ENCODE data around the gene PDE4B. TPM values are rescaled to one million over a fixed set of nuclear protein-coding genes. Genes with fewer than 3 reads are reported as not detected.

Gene PDE4B
- total and polyA plus RNA-seq, 10 of the 15 experiments (the other 5 are each of a cell fraction or from before 2014, with no cell fraction given): 3.0 to 13.2 (median 5.7) TPM

DNA sequence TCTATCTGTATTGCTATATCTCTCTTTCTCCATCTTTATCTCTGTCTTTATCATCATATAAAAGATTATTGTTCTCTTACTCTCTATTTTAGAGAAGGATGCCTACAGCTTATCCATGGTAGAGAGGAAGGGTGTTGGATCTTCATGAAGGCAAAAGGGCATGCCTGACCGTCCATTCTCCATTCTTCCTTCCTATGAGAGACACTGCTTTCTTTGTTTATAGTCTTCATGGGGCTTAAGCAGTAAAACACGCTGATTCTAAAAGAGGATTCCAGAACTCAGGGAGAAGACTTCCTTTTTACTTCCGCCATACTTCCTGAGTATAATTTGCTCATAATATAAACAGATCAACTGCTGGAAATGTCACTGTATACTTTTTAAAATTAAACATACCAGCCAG lies 44.0 kb downstream of the PDE4B start:
- POLR2A ChIA-PET: no interaction called here

GRCh38 chr1:65840683-65841082 lies 48.0 kb downstream of the PDE4B start:
- Histone ChIP-seq H3K4me3 (no peak overlapping the region), H2AFZ (ENCODE audit: control insufficient read depth, low read depth, low read length) (no peak overlapping the region), H3K36me3 (ENCODE audit: control insufficient read depth in 2 of 2, insufficient read depth in 2 of 2, low read length in 1 of 2) (no peaks in the 10 kb centered on the region), H3K4me1 (ENCODE audit: control insufficient read depth, insufficient read depth, low read length) (no peaks in the 10 kb centered on the region), H4K20me1 (ENCODE audit: control insufficient read depth, insufficient read depth) (no peaks in the 10 kb centered on the region), H3K4me2 (ENCODE audit: control insufficient read depth, insufficient read depth) (no peak overlapping the region), H3K27me3 (replicated peaks in 1 of 2; ENCODE audit: control insufficient read depth in 2 of 2, insufficient read depth in 2 of 2, low read length in 1 of 2) (no peaks in the 10 kb centered on the region), H3K27ac (ENCODE audit: control insufficient read depth, insufficient read depth) (no peak overlapping the region), H3K9me3 (replicated peaks; ENCODE audit: control insufficient read depth, insufficient read depth, low read length) (no peaks in the 10 kb centered on the region), H3K79me2 (ENCODE audit: control insufficient read depth, insufficient read depth, low read length) (no peaks in the 10 kb centered on the region), H3K9ac (ENCODE audit: control insufficient read depth, insufficient read depth, low read length) (no peak overlapping the region)
- ChIA-PET POLR2A (no interaction called here), SMC1A (ENCODE audit: uncharacterized antibody, unreplicated experiment) (no interaction called here), CTCF (no interaction called here), RAD21 (ENCODE audit: unreplicated experiment) (no interaction called here)
- FAIRE-seq (no peak), ATAC-seq (no peak; the same call in 1 of the 3 replicates), DNase-seq (ENCODE audit: low read depth, low spot score) (no peak)
- WGBS (ENCODE audit: insufficient coverage, insufficient replicate concordance, low lambda C conversion rate, missing lambda C conversion rate): 54% methylated on average over 7 of the region's 7 CpGs
- in situ Hi-C loops (cut with MboI) (no loop called here), intact Hi-C loops (cut with micrococcal nuclease; ENCODE audit: unreplicated experiment) (no loop called here)
- TF ChIP-seq KAT2A (conservative IDR thresholded peaks at IDR 0.05; ENCODE audit: control insufficient read depth, low read depth, low read length): no peak
- BruUV-seq (replicated peaks): no TSS peak

More for the DNA sequence above, 44.0 kb downstream of the PDE4B start:
- FAIRE-seq (no peak), ATAC-seq (no peak), DNase-seq (ENCODE audit: low read depth, low spot score) (no peak)
- WGBS (ENCODE audit: insufficient coverage, insufficient replicate concordance, low lambda C conversion rate, missing lambda C conversion rate): 35% methylated on average over 3 of the region's 3 CpGs
- ChIA-PET SMC1A (ENCODE audit: uncharacterized antibody, unreplicated experiment) (interaction anchor here (0.6 kb wide), 1 partner anchor 153 kb away, joined by 3 read pairs; no protein-coding TSS in a partner anchor), RAD21 (ENCODE audit: unreplicated experiment) (no interaction called here), CTCF (interaction anchor here (1.3 kb wide), 1 partner anchor 10 kb away, joined by 3 read pairs; no protein-coding TSS in a partner anchor)
- Histone ChIP-seq H3K36me3 (ENCODE audit: control insufficient read depth in 2 of 2, insufficient read depth in 2 of 2, low read length in 1 of 2) (no peaks in the 10 kb centered on the region), H3K9ac (ENCODE audit: control insufficient read depth, insufficient read depth, low read length) (no peak overlapping the region), H3K27me3 (replicated peaks in 1 of 2; ENCODE audit: control insufficient read depth in 2 of 2, insufficient read depth in 2 of 2, low read length in 1 of 2) (no peaks in the 10 kb centered on the region), H3K4me1 (ENCODE audit: control insufficient read depth, insufficient read depth, low read length) (no peaks in the 10 kb centered on the region), H3K27ac (ENCODE audit: control insufficient read depth, insufficient read depth) (no peak overlapping the region), H3K4me3 (no peak overlapping the region), H3K4me2 (ENCODE audit: control insufficient read depth, insufficient read depth) (no peak overlapping the region), H4K20me1 (ENCODE audit: control insufficient read depth, insufficient read depth) (no peaks in the 10 kb centered on the region), H3K9me3 (replicated peaks; ENCODE audit: control insufficient read depth, insufficient read depth, low read length) (no peaks in the 10 kb centered on the region), H3K79me2 (ENCODE audit: control insufficient read depth, insufficient read depth, low read length) (no peaks in the 10 kb centered on the region), H2AFZ (ENCODE audit: control insufficient read depth, low read depth, low read length) (no peak overlapping the region)
- no TSS peak for BruUV-seq (replicated peaks)
- TF ChIP-seq JUNB (IDR thresholded peaks at IDR 0.05): no peak
- TF ChIP-seq ESRRA (IDR thresholded peaks at IDR 0.05; ENCODE audit: low read length): no peak
- no peak for TF ChIP-seq ZNF384 (IDR thresholded peaks at IDR 0.05; ENCODE audit: borderline replicate concordance, low read depth, low read length)
- TF ChIP-seq ZBED1 (IDR thresholded peaks at IDR 0.05; ENCODE audit: borderline replicate concordance): no peak
- TF ChIP-seq RFX5 (IDR thresholded peaks at IDR 0.05; ENCODE audit: low read depth, low read length): no peak
- in situ Hi-C loops (cut with MboI): no loop called here
- intact Hi-C loops (cut with micrococcal nuclease; ENCODE audit: unreplicated experiment): no loop called here

All from GM12878 (cell line).